Activated CD4-positive, alpha-beta memory T cell treated with anti-CD3 and anti-CD28 coated beads for 36 hours (primary cell): Measurements from ENCODE around the gene KYAT1. TPM values are rescaled to one million over a fixed set of nuclear protein-coding genes. Genes with fewer than 3 reads are reported as not detected.

Experiments
- CTCF ChIA-PET: fragments of 350-600 bp; sonication (Branson Sonifier 250); formaldehyde crosslinking; loops from one replicate; lab custom pipeline; 2021; ENCODE audit warnings: antibody characterized with exemption, inconsistent platforms; lab: Charles Lee
- POLR2A ChIA-PET: fragments of 350-600 bp; sonication (Branson Sonifier 250); formaldehyde crosslinking; loops from one replicate; lab custom pipeline; 2021; ENCODE audit warnings: antibody characterized with exemption; lab: Charles Lee
- DNase-seq: peaks from one replicate; pipeline ENCODE4 v3.0.0-alpha.2; 2020
- H3K27ac Mint-ChIP-seq: one replicate; pipeline ENCODE4 v1.8.0; 2021; ENCODE audit warnings: mixed read lengths
- H3K27me3 Mint-ChIP-seq: one replicate; pipeline ENCODE4 v1.8.0; 2021; ENCODE audit warnings: mixed read lengths
- H3K36me3 Mint-ChIP-seq: one replicate; pipeline ENCODE4 v1.8.0; 2021; ENCODE audit warnings: mixed read lengths
- H3K4me1 Mint-ChIP-seq: one replicate; pipeline ENCODE4 v1.8.0; 2021; ENCODE audit warnings: low read depth, mixed read lengths
- H3K4me3 Mint-ChIP-seq: one replicate; pipeline ENCODE4 v1.8.0; 2021; ENCODE audit warnings: mild to moderate bottlenecking, mixed read lengths
- H3K9me3 Mint-ChIP-seq: one replicate; pipeline ENCODE4 v1.8.0; 2021; ENCODE audit warnings: mixed read lengths
- intact Hi-C: fragments of 100-400 bp; cut with micrococcal nuclease; formaldehyde crosslinking; loops from one replicate; pipeline ENCODE4 v1.15.1; 2023
- total RNA-seq, 2 experiments: library from RNA; stranded (reverse); gene quantifications; one replicate each; pipeline ENCODE4 v1.2.3, GENCODE V29; 2021

The KYAT1 gene
- total RNA-seq, 2 experiments from 2014 or later, result 15.9 to 18.1 TPM

DNA sequence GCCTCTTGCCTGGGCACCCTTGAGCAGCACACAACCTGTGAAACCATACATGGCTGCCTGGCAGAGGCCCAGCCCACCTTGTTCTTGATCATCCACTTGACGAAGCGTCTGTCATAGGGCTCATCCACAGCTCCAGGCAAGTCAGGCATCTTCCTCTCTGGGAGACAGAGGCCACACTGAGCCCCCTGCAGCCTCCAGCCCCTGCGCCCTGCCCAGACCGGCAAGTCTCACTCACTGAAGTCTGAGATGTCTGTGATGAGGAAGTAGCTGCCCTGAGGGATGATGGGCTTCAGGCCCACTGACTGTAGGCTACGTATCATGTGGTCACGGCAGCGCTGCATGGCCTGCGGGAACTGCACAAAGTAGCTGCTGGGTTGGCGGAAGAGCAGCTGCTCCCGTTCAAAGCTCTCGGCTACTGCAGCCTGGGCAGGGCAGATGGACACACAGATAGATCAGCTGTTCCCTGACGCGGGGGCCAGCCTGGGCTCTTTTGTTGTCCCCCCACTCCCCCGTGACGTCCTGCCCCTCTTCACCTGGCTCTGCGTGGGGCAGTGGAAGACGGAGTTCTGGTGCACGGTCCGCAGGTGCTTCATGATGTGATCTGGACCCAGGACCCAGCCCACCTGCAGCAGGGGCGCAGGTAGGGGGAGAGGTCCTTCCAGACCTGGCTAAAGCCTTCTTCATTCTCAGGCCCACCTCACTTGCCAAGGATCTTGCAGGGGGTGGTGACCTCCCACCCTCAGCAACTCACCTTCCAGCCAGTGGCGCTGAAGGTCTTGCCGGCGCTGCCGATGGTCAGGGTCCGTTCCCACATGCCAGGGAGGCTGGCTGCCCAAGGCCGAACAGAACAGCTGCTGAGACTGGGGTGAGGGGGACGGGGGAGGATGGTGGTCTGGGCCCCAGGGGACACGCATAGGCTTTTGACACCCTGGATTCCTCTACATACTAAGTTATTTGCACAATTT, 46.2 kb downstream of the KYAT1 start:
- no peak overlapping the region for H3K27ac Mint-ChIP-seq
- no peak overlapping the region for H3K4me3 Mint-ChIP-seq
- no peaks in the 10 kb centered on the region for H3K27me3 Mint-ChIP-seq
- H3K9me3 Mint-ChIP-seq, result no peaks in the 10 kb centered on the region
- POLR2A ChIA-PET, result no interaction called here
- peaks cover 5% of the 10 kb centered on the region for H3K36me3 Mint-ChIP-seq
- CTCF ChIA-PET, result interaction anchor here (2.2 kb wide), 1 partner anchor 17 kb away, joined by 6 read pairs; the partner anchor contains the start of gene ENDOG
- no peak for DNase-seq
- intact Hi-C loops, result no loop called here
- H3K4me1 Mint-ChIP-seq, result no peaks in the 10 kb centered on the region

- no peak for DNase-seq
- ChIA-PET POLR2A (no interaction called here), CTCF (interaction anchor here (0.6 kb wide), 1 partner anchor 30 kb away, joined by 3 read pairs; no protein-coding TSS in a partner anchor)
- H3K36me3 Mint-ChIP-seq, result peaks cover 8% of the 10 kb centered on the region
- no peak overlapping the region for H3K27ac Mint-ChIP-seq
- intact Hi-C loops, result no loop called here
- H3K4me3 Mint-ChIP-seq, result no peak overlapping the region
- peaks cover 9% of the 10 kb centered on the region for H3K4me1 Mint-ChIP-seq
- H3K9me3 Mint-ChIP-seq, result no peaks in the 10 kb centered on the region
- no peaks in the 10 kb centered on the region for H3K27me3 Mint-ChIP-seq
Measured at GRCh38 chr9:128833696-128834095, 48.1 kb downstream of the KYAT1 start.

- Mint-ChIP-seq H3K9me3 (no peaks in the 10 kb centered on the region), H3K27ac (peak within 1 kb of the TSS; percentile 86), H3K4me1 (peaks cover 23% of the 10 kb centered on the region), H3K4me3 (peak within 1 kb of the TSS; percentile 91), H3K27me3 (no peaks in the 10 kb centered on the region), H3K36me3 (peaks cover 22% of the 10 kb centered on the region)
- POLR2A ChIA-PET, result interaction anchor here (0.8 to 1.7 kb wide), 8 partner anchors 11 to 277 kb away, joined by 3 to 31 read pairs (median 4); partner anchors contain the start of genes ENDOG, SPTAN1 and ZDHHC12
- peak; percentile 97 for DNase-seq
- intact Hi-C loops, result loop anchor here (1.0 to 5.0 kb wide), 3 partner anchors 11 to 53 kb away; partner anchors contain the start of genes ENDOG, KYAT1, LRRC8A and TBC1D13
- CTCF ChIA-PET, result interaction anchor here (0.6 to 1.7 kb wide), 8 partner anchors 10 to 190 kb away, joined by 3 to 39 read pairs (median 4); partner anchors contain the start of gene ENDOG
Measured at GRCh38 chr9:128829477-128830251, 52.1 kb downstream of the KYAT1 start, which contains the start of gene SPOUT1. SPOUT1 (minus strand) TSS chr9:128829794; CDS start chr9:128829780, 14 bp downstream.

DNA sequence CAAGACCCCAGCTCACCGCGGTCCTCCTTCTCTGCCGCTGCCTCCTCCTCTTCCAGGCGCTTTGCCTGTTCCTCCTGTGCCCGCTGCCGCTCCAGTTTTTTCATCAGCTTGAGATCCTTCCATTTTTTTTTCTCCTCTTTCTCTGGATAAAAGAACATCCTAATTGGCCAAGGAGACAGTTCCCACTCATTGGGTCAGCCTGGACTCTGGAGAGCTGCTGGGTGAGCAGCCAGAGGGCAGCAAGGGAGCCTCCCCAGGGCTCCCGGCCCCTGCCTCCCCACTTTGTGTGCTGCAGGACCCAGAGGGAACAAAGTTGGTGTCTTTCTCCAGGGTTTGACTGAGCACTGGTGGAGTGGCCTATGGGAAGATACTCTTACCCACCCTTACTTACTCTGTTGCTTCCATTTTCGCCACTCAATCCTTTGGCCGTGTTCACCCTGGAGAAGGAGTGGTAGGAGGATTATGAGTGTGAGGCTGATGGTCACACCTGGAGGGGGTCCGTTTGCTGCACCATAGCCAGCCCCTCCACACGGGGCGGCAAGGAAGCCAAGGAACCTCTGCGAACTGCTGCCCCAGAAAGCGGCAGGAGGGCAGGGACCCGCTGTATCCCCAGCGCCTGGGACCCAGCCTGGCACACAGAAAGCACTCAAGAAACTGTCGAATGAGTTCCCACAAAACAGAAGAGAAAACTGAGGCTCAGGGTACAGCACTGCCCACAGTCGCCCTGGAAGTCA, 52.9 kb downstream of the KYAT1 start:
- Mint-ChIP-seq H3K4me3 (peak overlapping the region; percentile 91), H3K4me1 (peaks cover 23% of the 10 kb centered on the region), H3K27me3 (no peaks in the 10 kb centered on the region), H3K36me3 (peaks cover 19% of the 10 kb centered on the region), H3K9me3 (no peaks in the 10 kb centered on the region), H3K27ac (peak overlapping the region; percentile 86)
- DNase-seq, result no peak
- ChIA-PET CTCF (interaction anchor here (1.2 to 3.1 kb wide), 6 partner anchors 9 to 100 kb away, joined by 3 to 39 read pairs (median 5); partner anchors contain the start of gene ENDOG), POLR2A (interaction anchor here (0.9 to 1.7 kb wide), 5 partner anchors 10 to 260 kb away, joined by 3 to 31 read pairs (median 4); partner anchors contain the start of genes ENDOG and ZDHHC12)
- intact Hi-C loops, result loop anchor here (1.0 to 5.0 kb wide), 3 partner anchors 11 to 53 kb away; partner anchors contain the start of genes ENDOG, KYAT1, LRRC8A and TBC1D13

GRCh38 chr9:128828267-128828666, 53.5 kb downstream of the KYAT1 start:
- Mint-ChIP-seq H3K9me3 (no peaks in the 10 kb centered on the region), H3K36me3 (peaks cover 19% of the 10 kb centered on the region), H3K27ac (peak overlapping the region; percentile 86), H3K4me3 (peak overlapping the region; percentile 91), H3K27me3 (no peaks in the 10 kb centered on the region), H3K4me1 (peaks cover 23% of the 10 kb centered on the region)
- ChIA-PET CTCF (interaction anchor here (1.5 to 3.1 kb wide), 2 partner anchors 10 to 100 kb away, joined by 4 to 27 read pairs; partner anchors contain the start of gene ENDOG), POLR2A (no interaction called here)
- no peak for DNase-seq
- intact Hi-C loops, result loop anchor here (5.0 kb wide), 2 partner anchors 41 to 54 kb away; partner anchors contain the start of genes KYAT1, LRRC8A and TBC1D13

GRCh38 chr9:128825923-128826700, 55.6 kb downstream of the KYAT1 start:
- H3K9me3 Mint-ChIP-seq, result no peaks in the 10 kb centered on the region
- POLR2A ChIA-PET, result no interaction called here
- H3K4me1 Mint-ChIP-seq, result peaks cover 23% of the 10 kb centered on the region
- H3K36me3 Mint-ChIP-seq, result peaks cover 23% of the 10 kb centered on the region
- CTCF ChIA-PET, result interaction anchor here (1.1 to 3.1 kb wide), 2 partner anchors 8 to 124 kb away, joined by 3 to 27 read pairs; partner anchors contain the start of genes ENDOG and PKN3
- no peak overlapping the region for H3K27ac Mint-ChIP-seq
- no peak overlapping the region for H3K4me3 Mint-ChIP-seq
- intact Hi-C loops, result loop anchor here (5.0 kb wide), 2 partner anchors 39 to 56 kb away; partner anchors contain the start of genes KYAT1, LRRC8A and TBC1D13
- no peak for DNase-seq
- no peaks in the 10 kb centered on the region for H3K27me3 Mint-ChIP-seq

GRCh38 chr9:128824911-128825310, 56.8 kb downstream of the KYAT1 start:
- H3K27ac Mint-ChIP-seq, result no peak overlapping the region
- H3K27me3 Mint-ChIP-seq, result no peaks in the 10 kb centered on the region
- no peak for DNase-seq
- ChIA-PET POLR2A (no interaction called here), CTCF (interaction anchor here (1.1 kb wide), 1 partner anchor 123 kb away, joined by 3 read pairs; the partner anchor contains the start of gene PKN3)
- H3K9me3 Mint-ChIP-seq, result no peaks in the 10 kb centered on the region
- H3K36me3 Mint-ChIP-seq, result peaks cover 23% of the 10 kb centered on the region
- peaks cover 27% of the 10 kb centered on the region for H3K4me1 Mint-ChIP-seq
- H3K4me3 Mint-ChIP-seq, result no peak overlapping the region
- intact Hi-C loops, result loop anchor here (5.0 kb wide), 2 partner anchors 38 to 57 kb away; partner anchors contain the start of genes KYAT1, LRRC8A and TBC1D13

- intact Hi-C loops, result no loop called here
- ChIA-PET POLR2A (interaction anchor here (0.5 kb wide), 1 partner anchor 106 kb away, joined by 4 read pairs; no protein-coding TSS in a partner anchor), CTCF (no interaction called here)
- no peak for DNase-seq
- Mint-ChIP-seq H3K27me3 (no peaks in the 10 kb centered on the region), H3K27ac (no peak overlapping the region), H3K4me3 (no peak overlapping the region), H3K4me1 (peaks cover 32% of the 10 kb centered on the region), H3K9me3 (no peaks in the 10 kb centered on the region), H3K36me3 (peaks cover 22% of the 10 kb centered on the region)
Measured at GRCh38 chr9:128823903-128824406, 57.8 kb downstream of the KYAT1 start.

GRCh38 chr9:128823362-128823902, 58.3 kb downstream of the KYAT1 start:
- H3K4me1 Mint-ChIP-seq, result peaks cover 27% of the 10 kb centered on the region
- H3K36me3 Mint-ChIP-seq, result peaks cover 18% of the 10 kb centered on the region
- POLR2A ChIA-PET, result interaction anchor here (0.5 kb wide), 1 partner anchor 106 kb away, joined by 4 read pairs; no protein-coding TSS in a partner anchor
- no peak overlapping the region for H3K27ac Mint-ChIP-seq
- intact Hi-C loops, result no loop called here
- no peak overlapping the region for H3K4me3 Mint-ChIP-seq
- H3K27me3 Mint-ChIP-seq, result no peaks in the 10 kb centered on the region
- no peak for DNase-seq
- CTCF ChIA-PET, result no interaction called here
- H3K9me3 Mint-ChIP-seq, result no peaks in the 10 kb centered on the region
